GM18499 (cell line): Measurements from ENCODE around the gene SELPLG.
A peak's percentile ranks its signal among the peaks of the same experiment; 100 is the strongest.
"Not testable (repeated sequence)": the region's sequence is repeated elsewhere in the genome, so short reads cannot be mapped to it uniquely, and the experiment has no call there.

Experiments used
- ATAC-seq: cut with Tn5 transposase; IDR thresholded peaks from one replicate; pipeline ENCODE4 v1.9.1; 2021; ENCODE audit warnings: moderate number of reproducible peaks; ENCODE audit not compliant: insufficient read depth, unreplicated experiment

SELPLG gene

GRCh38 chr12:108640802-108641445 lies 7.2 kb upstream of the SELPLG start:
- no peak for ATAC-seq

- ATAC-seq, result no peak
These were observed 5.5 kb upstream of the SELPLG start for GRCh38 chr12:108638997-108639822.

- no peak for ATAC-seq
These were observed 4.6 kb upstream of the SELPLG start for GRCh38 chr12:108638141-108638827.

- ATAC-seq, result no peak
These were observed 3.7 kb upstream of the SELPLG start for GRCh38 chr12:108637222-108637971.

- ATAC-seq, result no peak
These were observed 2.5 kb upstream of the SELPLG start for GRCh38 chr12:108635997-108636808.

- ATAC-seq, result peak; percentile 34
These were observed 1.7 kb upstream of the SELPLG start for GRCh38 chr12:108635201-108635996.

- ATAC-seq, result no peak
These were observed 652 bp upstream of the SELPLG start for GRCh38 chr12:108634341-108634751.

GRCh38 chr12:108633081-108633533 lies 587 bp downstream of the SELPLG start:
- no peak for ATAC-seq

GRCh38 chr12:108631261-108631660 lies 2.4 kb downstream of the SELPLG start:
- ATAC-seq, result not testable (repeated sequence)

GRCh38 chr12:108630481-108631207 lies 3.0 kb downstream of the SELPLG start:
- no peak for ATAC-seq

GRCh38 chr12:108629824-108630476 lies 3.7 kb downstream of the SELPLG start:
- no peak for ATAC-seq

GRCh38 chr12:108629151-108629550 lies 4.5 kb downstream of the SELPLG start:
- ATAC-seq, result no peak

- no peak for ATAC-seq
These were observed 6.4 kb downstream of the SELPLG start for GRCh38 chr12:108627134-108627920.

- ATAC-seq, result no peak
These were observed 8.5 kb downstream of the SELPLG start for GRCh38 chr12:108625228-108625627.

- ATAC-seq, result no peak
These were observed 10.1 kb downstream of the SELPLG start for GRCh38 chr12:108623577-108623976.

GRCh38 chr12:108622921-108623514 lies 10.7 kb downstream of the SELPLG start:
- ATAC-seq, result no peak
